BJ (cell line): Measurements from ENCODE around the gene ASPDH. TPM values are rescaled to one million over a fixed set of nuclear protein-coding genes. Genes with fewer than 3 reads are reported as not detected.

ENCODE experiments used
- CTCF ChIA-PET: fragments of 350-600 bp; formaldehyde crosslinking; extraction: SDS; loops from one replicate; lab custom pipeline; 2021; ENCODE audit warnings: antibody characterized with exemption, inconsistent platforms; lab: Yijun Ruan, JAX
- POLR2A ChIA-PET: fragments of 300-600 bp; sonication (Branson Sonifier 250); formaldehyde crosslinking; extraction: SDS; loops from one replicate; lab custom pipeline; 2021; ENCODE audit warnings: antibody characterized with exemption; lab: Charles Lee
- DNase-seq: peaks from one replicate; pipeline ENCODE4 v3.0.0-alpha.2; 2011; ENCODE audit warnings: low read depth
- H3K27me3 ChIP-seq: 2 replicates; pipeline ENCODE4 v1.6.0; 2011; ENCODE audit warnings: low read length; ENCODE audit not compliant: control insufficient read depth, insufficient read depth
- H3K36me3 ChIP-seq: 2 replicates; pipeline ENCODE4 v1.5.1; 2011; ENCODE audit warnings: low read length; ENCODE audit not compliant: control insufficient read depth, insufficient read depth
- H3K4me3 ChIP-seq: 2 replicates; pipeline ENCODE4 v1.5.1; 2011; ENCODE audit warnings: low read depth, mild to moderate bottlenecking, control low read depth, low read length
- polyA minus RNA-seq: library from RNA; depleted of rRNA, polyadenylated mRNA; stranded (reverse); fragments of >200 nt; gene quantifications from 2 replicates; pipeline ENCODE4 v1.2.3, GENCODE V29; 2011; rRNA and poly(A)+ RNA removed
- polyA plus RNA-seq: library from polyadenylated mRNA; depleted of rRNA; stranded (reverse); fragments of >200 nt; gene quantifications from 2 replicates; pipeline ENCODE4 v1.2.3, GENCODE V29; 2011; rRNA removed
- TF ChIP-seq, protein P1 (sequence below): IDR thresholded peaks from 2 replicates; pipeline ENCODE4 v1.5.1; 2011; ENCODE audit warnings: low read depth, mild to moderate bottlenecking, control low read depth, inconsistent platforms, low read length, moderate library complexity; ENCODE audit not compliant: insufficient read depth

Gene ASPDH
- polyA plus RNA-seq (not detected in 2 replicates), polyA minus RNA-seq (not detected in 2 replicates)

DNA sequence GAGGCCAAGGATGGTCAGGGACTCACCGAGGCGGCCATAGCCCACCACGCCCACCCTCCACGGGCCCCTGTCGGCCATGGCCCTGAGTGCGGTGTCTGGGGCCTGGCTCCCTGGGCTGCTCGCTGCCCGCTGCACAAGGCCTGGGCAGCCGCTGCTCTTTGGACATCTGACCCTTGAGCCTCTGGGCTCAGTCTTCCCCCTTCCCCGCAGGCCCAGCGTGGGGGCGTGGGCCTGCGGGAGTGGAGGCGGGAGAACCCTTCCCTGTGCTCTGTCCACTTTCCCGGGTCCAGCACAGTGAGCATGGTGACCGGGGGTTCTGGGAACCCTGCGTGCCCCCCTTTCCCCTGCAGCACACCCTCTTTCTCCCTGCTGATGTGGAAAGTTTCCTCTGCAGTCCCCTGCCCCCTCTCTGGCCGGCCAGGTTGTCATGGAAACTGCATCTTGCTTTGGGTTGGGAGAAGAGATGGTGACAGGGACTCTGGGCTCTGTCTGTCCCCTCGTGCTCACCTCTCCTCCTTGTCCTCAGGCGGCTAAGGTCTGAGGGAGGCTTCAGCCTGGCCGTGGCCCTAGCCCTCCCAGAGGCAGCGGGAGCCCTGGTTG is at the start of gene ASPDH:
Gene ASPDH (minus strand): TSS at position 168 of the 600 bp plus-strand sequence. CDS start 90 bp downstream, at position 78.
- Histone ChIP-seq H3K36me3 (no peaks in the 10 kb centered on the region), H3K27me3 (no peaks in the 10 kb centered on the region), H3K4me3 (no peak within 1 kb of the TSS)
- TF ChIP-seq, protein P1, sequence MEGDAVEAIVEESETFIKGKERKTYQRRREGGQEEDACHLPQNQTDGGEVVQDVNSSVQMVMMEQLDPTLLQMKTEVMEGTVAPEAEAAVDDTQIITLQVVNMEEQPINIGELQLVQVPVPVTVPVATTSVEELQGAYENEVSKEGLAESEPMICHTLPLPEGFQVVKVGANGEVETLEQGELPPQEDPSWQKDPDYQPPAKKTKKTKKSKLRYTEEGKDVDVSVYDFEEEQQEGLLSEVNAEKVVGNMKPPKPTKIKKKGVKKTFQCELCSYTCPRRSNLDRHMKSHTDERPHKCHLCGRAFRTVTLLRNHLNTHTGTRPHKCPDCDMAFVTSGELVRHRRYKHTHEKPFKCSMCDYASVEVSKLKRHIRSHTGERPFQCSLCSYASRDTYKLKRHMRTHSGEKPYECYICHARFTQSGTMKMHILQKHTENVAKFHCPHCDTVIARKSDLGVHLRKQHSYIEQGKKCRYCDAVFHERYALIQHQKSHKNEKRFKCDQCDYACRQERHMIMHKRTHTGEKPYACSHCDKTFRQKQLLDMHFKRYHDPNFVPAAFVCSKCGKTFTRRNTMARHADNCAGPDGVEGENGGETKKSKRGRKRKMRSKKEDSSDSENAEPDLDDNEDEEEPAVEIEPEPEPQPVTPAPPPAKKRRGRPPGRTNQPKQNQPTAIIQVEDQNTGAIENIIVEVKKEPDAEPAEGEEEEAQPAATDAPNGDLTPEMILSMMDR = no peak
- no peak for DNase-seq
- CTCF ChIA-PET = interaction anchor here (1.4 kb wide), 1 partner anchor 157 kb away, joined by 3 read pairs; no protein-coding TSS in a partner anchor
- POLR2A ChIA-PET = no interaction called here

DNA sequence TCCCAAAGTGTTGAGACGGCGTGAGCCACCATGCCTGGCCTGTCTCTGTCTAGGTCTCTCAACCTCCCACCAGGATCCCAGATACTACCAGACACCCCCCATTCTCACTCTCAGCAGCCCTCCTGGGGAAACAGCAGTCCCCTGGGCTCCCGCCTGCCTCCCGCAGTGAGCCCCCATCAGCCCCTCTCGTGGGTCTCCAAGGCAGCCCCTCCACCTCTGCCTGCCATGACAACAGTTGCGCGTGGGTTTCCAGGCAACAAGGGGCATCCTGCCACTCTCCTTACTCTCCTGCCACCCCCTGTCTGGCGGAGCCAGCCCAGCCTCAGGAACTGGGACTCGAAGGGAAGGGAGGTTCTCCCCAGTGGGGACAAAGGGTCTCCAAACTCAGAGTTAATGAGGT is 49.3 kb upstream of the ASPDH start:
- H3K36me3 ChIP-seq = no peaks in the 10 kb centered on the region
- ChIA-PET POLR2A (no interaction called here), CTCF (no interaction called here)
- H3K4me3 ChIP-seq = no peak overlapping the region
- peaks cover 7% of the 10 kb centered on the region for H3K27me3 ChIP-seq
- TF ChIP-seq, protein P1 = no peak
- DNase-seq = no peak

DNA sequence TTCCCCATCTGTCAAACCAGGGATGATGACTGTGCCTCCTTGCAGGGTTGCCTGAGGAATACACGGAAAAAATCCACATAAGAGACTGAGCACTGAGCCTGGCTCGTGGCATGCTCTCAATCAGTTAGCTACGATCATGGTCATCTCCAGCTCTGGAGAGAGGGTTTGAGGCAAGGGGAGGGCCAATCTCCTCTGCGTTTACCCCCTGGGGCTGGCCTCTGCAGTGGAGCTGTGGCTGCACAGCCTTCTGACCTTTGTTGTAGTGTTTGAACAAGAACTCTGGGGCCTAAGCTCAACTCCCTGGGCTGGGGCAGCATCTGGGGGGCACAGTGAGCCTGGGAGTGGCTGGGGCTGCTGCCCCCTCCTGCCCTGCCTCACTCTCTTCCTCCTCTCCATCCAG is 48.6 kb upstream of the ASPDH start:
- DNase-seq = no peak
- Histone ChIP-seq H3K27me3 (peaks cover 7% of the 10 kb centered on the region), H3K36me3 (no peaks in the 10 kb centered on the region), H3K4me3 (no peak overlapping the region)
- TF ChIP-seq, protein P1 = no peak
- ChIA-PET POLR2A (no interaction called here), CTCF (no interaction called here)

DNA sequence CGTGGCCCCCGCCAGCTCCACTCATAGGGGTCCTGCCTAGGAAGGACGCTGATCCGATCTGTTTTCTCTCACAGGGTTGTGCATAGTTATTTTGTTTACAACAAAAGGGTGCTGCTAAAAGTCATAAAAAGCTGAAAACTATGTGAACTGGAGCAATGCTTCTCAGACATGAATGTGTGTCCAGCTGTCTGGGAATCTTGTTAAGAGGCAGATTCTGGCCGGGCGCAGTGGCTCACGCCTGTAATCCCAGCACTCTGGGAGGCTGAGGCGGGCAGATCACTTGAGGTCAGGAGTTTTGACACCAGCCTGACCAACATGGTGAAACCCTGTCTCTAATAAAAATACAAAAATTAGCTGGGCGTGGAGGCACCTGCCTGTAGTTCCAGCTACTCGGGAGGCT is 45.9 kb upstream of the ASPDH start:
- POLR2A ChIA-PET = no interaction called here
- no peak overlapping the region for H3K4me3 ChIP-seq
- DNase-seq = no peak
- TF ChIP-seq, protein P1 = no peak
- H3K27me3 ChIP-seq = peaks cover 4% of the 10 kb centered on the region; the same call in 1 of the 2 replicates
- CTCF ChIA-PET = interaction anchor here (0.8 to 3.5 kb wide), 5 partner anchors 9 to 363 kb away, joined by 3 to 9 read pairs (median 4); no protein-coding TSS in a partner anchor
- H3K36me3 ChIP-seq = no peaks in the 10 kb centered on the region

DNA sequence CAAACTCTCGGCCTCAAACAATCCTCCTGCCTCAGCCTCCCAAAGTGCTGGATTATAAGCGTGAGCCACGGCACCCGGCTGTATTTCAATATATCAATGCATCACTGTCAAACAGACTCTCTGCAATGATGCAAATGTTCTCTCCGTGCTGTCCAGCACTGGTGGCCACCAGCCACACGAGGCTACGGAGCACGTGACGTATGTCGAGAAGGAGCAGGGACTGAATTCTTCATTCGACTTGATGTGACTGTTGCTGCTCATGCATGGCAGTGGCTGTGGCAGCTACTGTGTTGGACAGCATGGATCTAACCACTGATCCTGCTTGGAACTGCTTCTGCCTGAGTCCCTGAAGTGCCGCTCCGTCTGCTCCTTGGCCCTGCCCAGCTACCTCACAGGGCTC is 44.7 kb upstream of the ASPDH start:
- ChIA-PET CTCF (interaction anchor here (0.8 to 3.5 kb wide), 6 partner anchors 12 to 25 kb away, joined by 3 to 9 read pairs (median 3); no protein-coding TSS in a partner anchor), POLR2A (no interaction called here)
- Histone ChIP-seq H3K27me3 (peaks cover 4% of the 10 kb centered on the region; the same call in 1 of the 2 replicates), H3K4me3 (no peak overlapping the region), H3K36me3 (no peaks in the 10 kb centered on the region)
- DNase-seq = no peak
- TF ChIP-seq, protein P1 = no peak
